NCI-H2171 (cell line): ENCODE results near the gene RANGAP1.

Experiments
- DNase-seq: peaks from one replicate; lab custom pipeline; 2025; lab: John Stamatoyannopoulos, UW

RANGAP1 gene

GRCh38 chr22:41237036-41237706, 48.8 kb downstream of the RANGAP1 start:
- DNase-seq, result no peak

GRCh38 chr22:41234815-41235695, 50.9 kb downstream of the RANGAP1 start:
- no peak for DNase-seq

GRCh38 chr22:41231369-41231768, 54.6 kb downstream of the RANGAP1 start:
- no peak for DNase-seq

- no peak for DNase-seq
Measured at GRCh38 chr22:41230401-41230785, 55.6 kb downstream of the RANGAP1 start.

- DNase-seq, result no peak
Measured at GRCh38 chr22:41229730-41230400, 56.1 kb downstream of the RANGAP1 start.

GRCh38 chr22:41229215-41229614, 56.8 kb downstream of the RANGAP1 start:
- DNase-seq, result no peak

GRCh38 chr22:41226723-41227655, 59.0 kb downstream of the RANGAP1 start:
- DNase-seq, result no peak

- DNase-seq, result no peak
Measured at GRCh38 chr22:41223535-41223934, 62.5 kb downstream of the RANGAP1 start.

- no peak for DNase-seq
Measured at GRCh38 chr22:41222846-41223507, 63.0 kb downstream of the RANGAP1 start.

GRCh38 chr22:41217553-41218157, 68.3 kb downstream of the RANGAP1 start:
- no peak for DNase-seq

GRCh38 chr22:41216984-41217383, 69.0 kb downstream of the RANGAP1 start:
- DNase-seq, result no peak

GRCh38 chr22:41215926-41216325, 70.1 kb downstream of the RANGAP1 start:
- no peak for DNase-seq

- no peak for DNase-seq
Measured at GRCh38 chr22:41215409-41215808, 70.6 kb downstream of the RANGAP1 start.

GRCh38 chr22:41206719-41207118, 79.3 kb downstream of the RANGAP1 start:
- no peak for DNase-seq

GRCh38 chr22:41204992-41205900, 80.7 kb downstream of the RANGAP1 start, which contains the start of gene L3MBTL2:
TSS of gene L3MBTL2 (plus strand) at chr22:41205312. CDS start at chr22:41205363, 51 bp downstream.
- DNase-seq, result peak; percentile 99

GRCh38 chr22:41204066-41204465, 81.9 kb downstream of the RANGAP1 start:
- no peak for DNase-seq

- DNase-seq, result no peak
Measured at GRCh38 chr22:41203118-41203517, 82.9 kb downstream of the RANGAP1 start.

GRCh38 chr22:41201141-41201540, 84.8 kb downstream of the RANGAP1 start:
- no peak for DNase-seq

- peak; percentile 48 for DNase-seq
Measured at GRCh38 chr22:41198027-41198580, 87.9 kb downstream of the RANGAP1 start.
